CD14-positive monocyte (primary cell): ENCODE results near the gene FOXD1. TPM values are rescaled to one million over a fixed set of nuclear protein-coding genes. Genes with fewer than 3 reads are reported as not detected.

Experiments
- DNase-seq, 3 donors: peaks; one replicate each; pipeline ENCODE4 v3.0.0-alpha.2; 2011 to 2022
- H2AFZ ChIP-seq: 2 replicates; pipeline ENCODE4 v1.6.0; 2012; ENCODE audit warnings: mild to moderate bottlenecking, low read depth, low read length, inconsistent platforms; ENCODE audit not compliant: insufficient read depth, poor library complexity, severe bottlenecking
- H3K27ac ChIP-seq, 2 donors: 1 replicate in 1 of 2; 2 replicates in 1 of 2; pipeline ENCODE4 v1.5.1; 2012 to 2013; ENCODE audit warnings: low read length in 2 of 2, control low read depth in 1 of 2, inconsistent platforms in 1 of 2, low read depth in 1 of 2, mild to moderate bottlenecking in 1 of 2
- H3K27me3 ChIP-seq, 2 donors: one replicate each; pipeline versions ENCODE4 v1.6.0 to v1.6.1; 2011 to 2013; ENCODE audit warnings: low read length in 2 of 2; ENCODE audit not compliant: control insufficient read depth in 2 of 2, insufficient read depth in 2 of 2
- H3K36me3 ChIP-seq, 2 donors: replicated peaks in 1 of 2; 1 replicate in 1 of 2; 2 replicates in 1 of 2; pipeline versions ENCODE4 v1.5.1 to v1.6.1; 2012 to 2013; ENCODE audit warnings: low read length in 2 of 2, control low read depth in 1 of 2, inconsistent platforms in 1 of 2, mild to moderate bottlenecking in 1 of 2; ENCODE audit not compliant: insufficient read depth in 2 of 2, control insufficient read depth in 1 of 2
- H3K4me1 ChIP-seq, 2 donors: 1 replicate in 1 of 2; 2 replicates in 1 of 2; pipeline versions ENCODE4 v1.5.1 to v1.6.1; 2012 to 2013; ENCODE audit warnings: low read length in 2 of 2, control low read depth in 1 of 2, inconsistent platforms in 1 of 2, mild to moderate bottlenecking in 1 of 2, moderate library complexity in 1 of 2; ENCODE audit not compliant: insufficient read depth in 2 of 2, control insufficient read depth in 1 of 2
- H3K4me2 ChIP-seq: replicated peaks from 2 replicates; pipeline ENCODE3; 2012; ENCODE audit warnings: low read length, moderate library complexity, mild to moderate bottlenecking; ENCODE audit not compliant: poor library complexity, severe bottlenecking; ENCODE audit errors: extremely low read depth
- H3K4me3 ChIP-seq, 3 experiments: fragments of 200-600 bp in 1 of 3; sonication (generic) in 1 of 3; replicated peaks in 1 of 3; 1 replicate in 2 of 3; 2 replicates in 1 of 3; pipeline ENCODE4 v1.5.1; 2011 to 2013; ENCODE audit warnings: low read length in 3 of 3, mild to moderate bottlenecking in 3 of 3, control low read depth in 2 of 3, low read depth in 2 of 3, inconsistent platforms in 1 of 3, moderate library complexity in 1 of 3
- H3K79me2 ChIP-seq: 2 replicates; pipeline ENCODE4 v1.6.0; 2012; ENCODE audit warnings: mild to moderate bottlenecking, control low read depth, inconsistent platforms, low read length, moderate library complexity; ENCODE audit not compliant: insufficient read depth
- H3K9ac ChIP-seq: 2 replicates; pipeline ENCODE4 v1.6.0; 2017; ENCODE audit warnings: low read length, mild to moderate bottlenecking; ENCODE audit not compliant: insufficient read depth, poor library complexity, severe bottlenecking
- H3K9me3 ChIP-seq, 2 donors: replicated peaks in 1 of 2; 1 replicate in 1 of 2; 2 replicates in 1 of 2; pipeline versions ENCODE4 v1.5.1 to v1.6.1; 2012 to 2013; ENCODE audit warnings: low read length in 2 of 2, control low read depth in 1 of 2; ENCODE audit not compliant: control insufficient read depth in 1 of 2, insufficient read depth in 1 of 2
- H4K20me1 ChIP-seq: 2 replicates; pipeline ENCODE4 v1.6.0; 2012; ENCODE audit warnings: mild to moderate bottlenecking, low read length, control low read depth, moderate library complexity; ENCODE audit not compliant: insufficient read depth
- H3K27ac Mint-ChIP-seq, 7 donors: one replicate each; pipeline ENCODE4 v1.8.0; 2020; ENCODE audit warnings: mild to moderate bottlenecking in 7 of 7, mixed read lengths in 7 of 7, moderate library complexity in 6 of 7, inconsistent platforms in 2 of 7
- H3K27me3 Mint-ChIP-seq, 3 donors: one replicate each; pipeline ENCODE4 v1.8.0; 2021 to 2022; ENCODE audit warnings: low read depth in 3 of 3, mild to moderate bottlenecking in 3 of 3, mixed read lengths in 3 of 3, moderate library complexity in 3 of 3, inconsistent platforms in 1 of 3
- H3K36me3 Mint-ChIP-seq, 2 donors: one replicate each; pipeline ENCODE4 v1.8.0; 2020; ENCODE audit warnings: mixed read lengths in 2 of 2, inconsistent platforms in 1 of 2, mild to moderate bottlenecking in 1 of 2
- H3K4me1 Mint-ChIP-seq: one replicate; pipeline ENCODE4 v1.8.0; 2020; ENCODE audit warnings: mild to moderate bottlenecking, mixed read lengths
- H3K4me3 Mint-ChIP-seq, 2 donors: one replicate each; pipeline ENCODE4 v1.8.0; 2020; ENCODE audit warnings: mild to moderate bottlenecking in 2 of 2, mixed read lengths in 2 of 2, moderate library complexity in 1 of 2
- H3K9me3 Mint-ChIP-seq, 7 donors: one replicate each; pipeline ENCODE4 v1.8.0; 2020 to 2022; ENCODE audit warnings: mixed read lengths in 7 of 7, mild to moderate bottlenecking in 6 of 7, moderate library complexity in 6 of 7, inconsistent platforms in 2 of 7
- CTCF ChIP-seq: fragments of 200-600 bp; IDR thresholded peaks from one replicate; pipeline ENCODE4 v1.8.0; 2022; ENCODE audit warnings: antibody characterized with exemption, mild to moderate bottlenecking
- WGBS: methylation state at CpG from one replicate; pipeline ENCODE4 v1.1.5; 2013; ENCODE audit warnings: missing lambda C conversion rate; ENCODE audit not compliant: insufficient coverage; 5-methylcytosine and 5-hydroxymethylcytosine counted together
- intact Hi-C, 2 donors: fragments of 100-400 bp; cut with micrococcal nuclease; formaldehyde crosslinking; loops; one replicate each; pipeline versions ENCODE4 v1.15.0 to v1.15.1; 2023
- polyA plus RNA-seq, 3 donors: library from polyadenylated mRNA; depleted of rRNA in 1 of 3; unstranded in 2 of 3; stranded (reverse) in 1 of 3; fragments of 300-500 nt in 2 of 3; fragments of >200 nt in 1 of 3; fragmentation: Illumina TruSeq in 2 of 3; gene quantifications; 1 replicate in 2 of 3; 2 replicates in 1 of 3; pipeline ENCODE4 v1.2.3, GENCODE V29; 2012 to 2021

FOXD1 gene
- polyA plus RNA-seq, 3 donors: 0.04 TPM; not detected in 2

- intact Hi-C loops: loop anchor here in 1 of 2 donors (5.0 kb wide), 1 partner anchor 237 kb away; no protein-coding TSS in a partner anchor
- Mint-ChIP-seq H3K4me1 (peaks cover 5% of the 10 kb centered on the region), H3K9me3 (peaks cover 0 to 27% (median 17%) of the 10 kb centered on the region in 7 donors), H3K27ac (no peak overlapping the region), H3K27me3 (peaks cover 73 to 79% (median 75%) of the 10 kb centered on the region in 3 donors), H3K36me3 (peaks cover 0 to 7% of the 10 kb centered on the region in 2 donors), H3K4me3 (peak overlapping the region in 1 of 2 donors; percentile 77)
- TF ChIP-seq CTCF: peak; percentile 84
- Histone ChIP-seq H3K27me3 (peaks cover 80 to 83% of the 10 kb centered on the region in 2 donors), H3K79me2 (no peaks in the 10 kb centered on the region), H3K36me3 (no peaks in the 10 kb centered on the region), H3K27ac (no peak overlapping the region), H3K9ac (no peak overlapping the region), H3K4me1 (peaks cover 8 to 10% of the 10 kb centered on the region in 2 donors), H3K9me3 (peaks cover under 1 to 34% of the 10 kb centered on the region in 2 donors), H4K20me1 (no peaks in the 10 kb centered on the region), H3K4me3 (no peak overlapping the region), H2AFZ (no peak overlapping the region), H3K4me2 (no peak overlapping the region)
- WGBS: 13% methylated on average over 1 of the region's 6 CpGs
- peak in 2 of 3 donors; percentile 20 to 29 for DNase-seq
Measured at GRCh38 chr5:73454379-73455036, 5.9 kb upstream of the FOXD1 start.

- no peak for DNase-seq
- WGBS: no CpG with 5 or more reads among the region's 6 CpGs
- no peak overlapping the region for H3K4me3 ChIP-seq
- no peak overlapping the region for H3K27ac ChIP-seq
- TF ChIP-seq CTCF: no peak
- peaks cover 74 to 87% (median 77%) of the 10 kb centered on the region in 3 donors for H3K27me3 Mint-ChIP-seq
- no peak overlapping the region for H3K27ac Mint-ChIP-seq
- no peaks in the 10 kb centered on the region for H3K79me2 ChIP-seq
- intact Hi-C loops: loop anchor here in 1 of 2 donors (5.0 kb wide), 1 partner anchor 235 kb away; no protein-coding TSS in a partner anchor
- peaks cover 8 to 16% of the 10 kb centered on the region in 2 donors for H3K36me3 Mint-ChIP-seq
- no peak overlapping the region for H3K4me2 ChIP-seq
- H2AFZ ChIP-seq: no peak overlapping the region
- peaks cover 20% of the 10 kb centered on the region for H3K4me1 Mint-ChIP-seq
- peaks cover 19 to 23% of the 10 kb centered on the region in 2 donors for H3K4me1 ChIP-seq
- H3K36me3 ChIP-seq: no peaks in the 10 kb centered on the region
- H4K20me1 ChIP-seq: no peaks in the 10 kb centered on the region
- H3K9ac ChIP-seq: no peak overlapping the region
- H3K27me3 ChIP-seq: peaks cover 78 to 86% of the 10 kb centered on the region in 2 donors
- H3K4me3 Mint-ChIP-seq: peak overlapping the region in 1 of 2 donors; percentile 30
- peaks cover 3 to 41% (median 27%) of the 10 kb centered on the region in 7 donors for H3K9me3 Mint-ChIP-seq
- H3K9me3 ChIP-seq: peaks cover 9 to 44% of the 10 kb centered on the region in 2 donors
Measured at GRCh38 chr5:73452215-73452614, 3.6 kb upstream of the FOXD1 start.
